ENCODE data around the gene PHACTR3.
"Not testable (repeated sequence)": the region's sequence is repeated elsewhere in the genome, so short reads cannot be mapped to it uniquely, and the experiment has no call there.

Gene PHACTR3

DNA sequence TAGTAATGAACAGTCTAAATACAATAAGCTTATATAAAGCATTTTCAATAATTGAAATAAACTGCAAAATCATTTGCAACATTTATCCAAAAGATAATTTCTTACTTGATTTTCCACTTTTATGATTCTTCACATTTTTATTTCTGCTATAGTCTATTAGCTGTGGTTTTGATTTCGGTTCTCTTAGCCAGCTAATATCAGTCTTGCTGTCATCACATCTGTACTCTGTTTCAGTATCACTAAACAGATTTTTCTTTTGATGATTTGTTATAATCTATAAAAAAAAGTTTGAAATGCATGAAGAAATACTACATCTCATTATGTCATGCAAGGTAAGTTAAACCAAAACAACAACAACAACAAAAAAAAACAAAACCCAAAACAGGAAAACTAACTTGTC, 275.9 kb downstream of the PHACTR3 start:
- DNase-seq, result no peak

DNA sequence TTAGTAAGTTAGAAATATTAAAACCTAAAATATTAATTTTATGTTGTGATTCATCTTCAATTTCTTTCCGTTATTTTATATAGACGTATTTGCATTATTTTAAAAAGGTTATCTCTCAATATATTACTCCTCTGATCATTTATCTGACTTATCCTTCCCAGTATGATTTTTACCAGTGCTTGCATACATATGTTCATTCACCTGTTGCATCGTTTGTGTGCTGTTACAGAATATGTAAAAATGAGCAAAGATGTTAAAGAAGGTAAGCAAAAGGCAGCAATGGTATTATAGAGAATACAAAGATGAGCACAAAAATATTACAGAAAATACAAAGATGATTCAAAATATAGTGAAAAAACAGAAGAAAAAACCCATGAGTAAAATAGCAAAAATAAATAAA, 280.2 kb downstream of the PHACTR3 start:
- no peak for DNase-seq

DNA sequence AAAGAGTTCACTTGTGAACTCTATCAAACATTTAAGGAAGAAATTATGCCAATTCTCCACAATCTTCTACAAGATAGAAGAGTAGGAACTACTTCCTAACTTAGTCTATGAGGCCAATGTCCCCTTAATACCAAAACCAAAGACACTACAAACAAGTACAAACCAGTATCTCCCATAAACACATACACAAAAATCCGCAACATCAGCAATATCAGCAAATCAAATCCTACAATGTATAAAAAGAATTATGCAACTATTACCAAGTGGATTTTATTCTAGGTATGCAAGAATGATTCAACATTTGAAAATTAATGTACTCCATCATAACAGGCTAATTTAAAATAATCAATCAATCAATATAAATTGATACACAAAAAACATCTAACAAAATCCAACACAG, 283.7 kb downstream of the PHACTR3 start:
- no peak for DNase-seq

DNA sequence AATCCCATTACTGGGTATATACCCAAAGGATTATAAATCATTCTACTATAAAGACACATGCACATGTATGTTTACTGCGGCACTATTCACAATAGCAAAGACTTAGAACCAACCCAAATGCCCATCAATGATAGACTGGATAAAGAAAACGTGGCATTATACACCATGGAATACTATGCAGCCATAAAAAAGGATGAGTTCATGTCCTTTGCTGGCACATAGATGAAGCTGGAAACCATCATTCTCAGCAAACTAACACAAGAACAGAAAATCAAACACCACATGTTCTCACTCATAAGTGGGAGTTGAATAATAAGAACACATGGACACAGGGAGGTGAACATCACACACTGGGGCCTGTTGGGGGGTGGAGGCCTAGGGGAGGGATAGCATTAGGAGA, 285.7 kb downstream of the PHACTR3 start:
- not testable (repeated sequence) for DNase-seq

DNA sequence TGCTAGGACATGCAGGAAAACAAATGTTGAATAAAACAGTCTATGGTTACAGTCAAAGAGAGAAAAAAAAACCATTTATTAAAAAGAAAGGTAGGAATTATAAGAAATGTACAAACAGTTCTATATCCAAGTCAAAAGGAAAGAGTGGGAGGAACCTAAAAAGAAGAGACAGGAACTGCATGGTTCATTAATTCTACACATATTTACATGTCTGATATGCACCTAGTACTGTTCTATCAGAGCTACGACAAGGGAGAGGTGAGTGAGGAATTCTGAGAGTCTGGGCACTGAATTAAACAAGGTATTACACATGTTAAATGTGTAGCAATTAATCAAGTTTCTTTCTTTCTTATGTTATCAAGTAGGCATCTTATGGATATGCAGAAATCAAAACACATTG, 287.2 kb downstream of the PHACTR3 start:
- DNase-seq, result no peak

DNA sequence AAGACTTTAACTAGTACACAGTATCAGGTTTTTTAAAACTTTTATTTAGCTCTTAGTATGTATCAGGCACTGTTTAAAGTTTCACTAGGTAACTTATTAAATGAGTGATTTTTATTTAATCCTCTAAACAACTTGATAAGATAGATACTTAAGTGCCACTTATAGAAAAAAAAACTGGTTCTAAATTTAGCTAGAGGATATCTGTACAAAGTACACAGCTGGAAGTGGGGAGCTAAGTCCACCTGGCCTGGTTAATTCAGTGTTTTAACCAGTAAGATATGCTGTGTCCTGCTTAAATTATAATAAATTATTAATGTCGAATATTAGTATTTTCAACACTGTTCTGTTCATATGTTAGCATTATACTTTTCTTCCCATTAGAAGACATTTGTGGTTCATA, 291.6 kb downstream of the PHACTR3 start:
- DNase-seq, result no peak

All from C1 segment of cervical spinal cord (tissue), 14 donors.